PC-3 (cell line): ENCODE results near the gene CDH13. TPM values are rescaled to one million over a fixed set of nuclear protein-coding genes. Genes with fewer than 3 reads are reported as not detected.

Source experiments
- ATAC-seq: fragments of 200-7000 bp; cut with Tn5 transposase; 2 replicates; pipeline ENCODE4 v1.9.1; 2020; ENCODE audit warnings: mild to moderate bottlenecking, moderate library complexity
- BruUV-seq: library from RNA; stranded (reverse); fragments of 400-500 nt; replicated peaks from 2 replicates; lab custom pipeline; 2021; lab: Mats Ljungman, UMichigan
- CTCF ChIA-PET: fragments of 300-600 bp; sonication (Branson Sonifier 250); formaldehyde crosslinking; loops from one replicate; lab custom pipeline; 2022; ENCODE audit warnings: antibody characterized with exemption; lab: Charles Lee
- POLR2A ChIA-PET: fragments of 300-600 bp; sonication (Branson Sonifier 250); formaldehyde crosslinking; loops from one replicate; lab custom pipeline; 2022; ENCODE audit warnings: antibody characterized with exemption; ENCODE audit not compliant: unreplicated experiment; lab: Charles Lee
- DNase-seq: peaks from one replicate; pipeline ENCODE4 v3.0.0-alpha.2; 2015
- H2AFZ ChIP-seq: fragments of 300-600 bp; sonication (generic); 2 replicates; pipeline ENCODE4 v1.6.0; 2016; ENCODE audit warnings: antibody characterized with exemption, low read length
- H3F3A ChIP-seq: fragments of 300-600 bp; sonication (generic); one replicate; pipeline ENCODE4 v1.6.0; 2017; ENCODE audit warnings: antibody characterized with exemption, low read length, control low read depth, mild to moderate bottlenecking; ENCODE audit not compliant: unreplicated experiment
- H3K27ac ChIP-seq: fragments of 300-600 bp; sonication (generic); 2 replicates; pipeline ENCODE4 v1.5.1; 2016; ENCODE audit warnings: mild to moderate bottlenecking, low read length
- H3K27me3 ChIP-seq: fragments of 300-600 bp; sonication (generic); 2 replicates; pipeline ENCODE4 v1.6.1; 2016; ENCODE audit warnings: low read length, mixed read lengths
- H3K36me3 ChIP-seq: fragments of 300-600 bp; sonication (generic); 2 replicates; pipeline ENCODE4 v1.6.1; 2016; ENCODE audit warnings: low read depth, mixed run types, low read length, mixed read lengths
- H3K4me1 ChIP-seq: fragments of 300-600 bp; sonication (generic); 2 replicates; pipeline ENCODE4 v1.5.1; 2016; ENCODE audit warnings: low read length; ENCODE audit not compliant: insufficient read depth
- H3K4me2 ChIP-seq: fragments of 300-600 bp; sonication (generic); 2 replicates; pipeline ENCODE4 v1.6.0; 2016; ENCODE audit warnings: low read length
- H3K4me3 ChIP-seq: fragments of 300-600 bp; sonication (generic); 2 replicates; pipeline ENCODE4 v1.5.1; 2016; ENCODE audit warnings: mild to moderate bottlenecking, low read length, mixed read lengths
- H3K79me2 ChIP-seq: fragments of 300-600 bp; sonication (generic); 2 replicates; pipeline ENCODE4 v1.6.1; 2017; ENCODE audit warnings: low read length, mixed read lengths
- H3K9ac ChIP-seq: fragments of 300-600 bp; sonication (generic); 2 replicates; pipeline ENCODE4 v1.6.0; 2016; ENCODE audit warnings: mild to moderate bottlenecking, low read length
- H3K9me2 ChIP-seq: fragments of 300-600 bp; sonication (generic); replicated peaks from 2 replicates; pipeline ENCODE4 v1.6.1; 2016; ENCODE audit warnings: mixed run types, low read length, mixed read lengths
- H3K9me3 ChIP-seq: fragments of 300-600 bp; sonication (generic); 2 replicates; pipeline ENCODE4 v1.6.1; 2016; ENCODE audit warnings: low read length, mixed read lengths
- H4K20me1 ChIP-seq: fragments of 300-600 bp; sonication (generic); 2 replicates; pipeline ENCODE4 v1.6.1; 2016; ENCODE audit warnings: low read length, mixed read lengths
- EZH2 ChIP-seq: fragments of 300-600 bp; sonication (generic); IDR thresholded peaks from one replicate; pipeline ENCODE4 v1.6.1; 2017; ENCODE audit warnings: antibody characterized with exemption, mild to moderate bottlenecking, low read length; ENCODE audit not compliant: unreplicated experiment
- EZH2phosphoT487 ChIP-seq: fragments of 300-600 bp; sonication (generic); IDR thresholded peaks from 2 replicates; pipeline ENCODE4 v1.6.1; 2018; ENCODE audit warnings: mild to moderate bottlenecking, antibody characterized with exemption, low read length, borderline replicate concordance
- intact Hi-C: fragments of 100-400 bp; cut with micrococcal nuclease; formaldehyde crosslinking; loops from 2 replicates; pipeline ENCODE4 v1.9.0; 2023
- total RNA-seq: library from RNA; depleted of rRNA; stranded (reverse); fragments of >200 nt; gene quantifications from 2 replicates; pipeline ENCODE4 v1.2.3, GENCODE V29; 2014
- TF ChIP-seq, protein P1 (sequence below): fragments of 300-600 bp; sonication (generic); conservative IDR thresholded peaks from 2 replicates; pipeline ENCODE4 v1.5.1; 2017; ENCODE audit warnings: antibody characterized with exemption, low read depth, mild to moderate bottlenecking, low read length

The CDH13 gene
- total RNA-seq, 1 experiment from 2014 or later, result 0.36 TPM

DNA sequence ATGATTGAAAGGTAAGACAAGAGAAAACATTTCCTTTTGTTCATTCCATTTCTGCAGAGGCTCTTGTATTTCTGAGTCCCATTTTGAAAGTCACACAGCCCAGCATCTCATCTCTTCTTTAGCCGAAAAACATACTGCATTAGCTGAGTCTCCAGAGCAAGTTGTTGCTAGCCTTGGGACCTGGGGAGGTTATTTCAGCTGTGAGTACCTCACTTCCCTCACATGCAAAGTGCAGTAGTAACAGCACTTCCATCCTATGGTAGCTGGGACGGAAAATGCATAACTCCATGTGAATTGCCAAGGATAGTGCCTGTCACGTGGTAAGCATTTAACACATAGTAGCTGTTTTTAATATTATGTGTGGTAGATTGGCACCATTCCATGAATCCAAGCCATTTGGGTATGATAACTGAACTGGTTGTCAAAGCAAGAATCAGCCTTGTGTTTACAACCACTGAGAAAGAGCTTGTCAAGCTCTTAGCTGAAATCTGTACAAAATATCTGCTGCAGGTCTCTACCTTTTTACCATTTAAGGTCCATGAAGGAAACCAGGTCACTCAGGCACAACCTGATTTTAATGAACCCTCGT, 345.7 kb downstream of the CDH13 start:
- no peaks in the 10 kb centered on the region for H3K4me1 ChIP-seq
- no TSS peak for BruUV-seq
- H3K36me3 ChIP-seq, result no peaks in the 10 kb centered on the region
- DNase-seq (no peak), ATAC-seq (no peak)
- POLR2A ChIA-PET, result no interaction called here
- H4K20me1 ChIP-seq, result no peaks in the 10 kb centered on the region
- H3K27ac ChIP-seq, result no peak overlapping the region
- H3K4me3 ChIP-seq, result no peak overlapping the region
- no peaks in the 10 kb centered on the region for H3K9me2 ChIP-seq
- no peaks in the 10 kb centered on the region for H3K9me3 ChIP-seq
- H3F3A ChIP-seq, result no peaks in the 10 kb centered on the region
- CTCF ChIA-PET, result no interaction called here
- intact Hi-C loops, result no loop called here
- H3K79me2 ChIP-seq, result no peaks in the 10 kb centered on the region
- H3K4me2 ChIP-seq, result no peak overlapping the region
- H2AFZ ChIP-seq, result no peak overlapping the region
- no peak overlapping the region for H3K9ac ChIP-seq
- no peaks in the 10 kb centered on the region for H3K27me3 ChIP-seq
- TF ChIP-seq EZH2phosphoT487 (no peak), EZH2 (no peak)
- TF ChIP-seq, protein P1, sequence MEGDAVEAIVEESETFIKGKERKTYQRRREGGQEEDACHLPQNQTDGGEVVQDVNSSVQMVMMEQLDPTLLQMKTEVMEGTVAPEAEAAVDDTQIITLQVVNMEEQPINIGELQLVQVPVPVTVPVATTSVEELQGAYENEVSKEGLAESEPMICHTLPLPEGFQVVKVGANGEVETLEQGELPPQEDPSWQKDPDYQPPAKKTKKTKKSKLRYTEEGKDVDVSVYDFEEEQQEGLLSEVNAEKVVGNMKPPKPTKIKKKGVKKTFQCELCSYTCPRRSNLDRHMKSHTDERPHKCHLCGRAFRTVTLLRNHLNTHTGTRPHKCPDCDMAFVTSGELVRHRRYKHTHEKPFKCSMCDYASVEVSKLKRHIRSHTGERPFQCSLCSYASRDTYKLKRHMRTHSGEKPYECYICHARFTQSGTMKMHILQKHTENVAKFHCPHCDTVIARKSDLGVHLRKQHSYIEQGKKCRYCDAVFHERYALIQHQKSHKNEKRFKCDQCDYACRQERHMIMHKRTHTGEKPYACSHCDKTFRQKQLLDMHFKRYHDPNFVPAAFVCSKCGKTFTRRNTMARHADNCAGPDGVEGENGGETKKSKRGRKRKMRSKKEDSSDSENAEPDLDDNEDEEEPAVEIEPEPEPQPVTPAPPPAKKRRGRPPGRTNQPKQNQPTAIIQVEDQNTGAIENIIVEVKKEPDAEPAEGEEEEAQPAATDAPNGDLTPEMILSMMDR, result no peak

GRCh38 chr16:82979406-82980111, 352.8 kb downstream of the CDH13 start:
- Histone ChIP-seq H3K27me3 (no peaks in the 10 kb centered on the region), H2AFZ (no peak overlapping the region), H3K4me2 (no peak overlapping the region), H4K20me1 (no peaks in the 10 kb centered on the region), H3K4me3 (no peak overlapping the region), H3K4me1 (no peaks in the 10 kb centered on the region), H3K9ac (no peak overlapping the region), H3K79me2 (no peaks in the 10 kb centered on the region), H3K36me3 (no peaks in the 10 kb centered on the region), H3K9me3 (no peaks in the 10 kb centered on the region), H3K9me2 (no peaks in the 10 kb centered on the region), H3F3A (no peaks in the 10 kb centered on the region), H3K27ac (no peak overlapping the region)
- ChIA-PET POLR2A (no interaction called here), CTCF (no interaction called here)
- DNase-seq (no peak), ATAC-seq (no peak)
- intact Hi-C loops, result no loop called here
- BruUV-seq, result no TSS peak
- TF ChIP-seq, protein P1, result no peak
- no peak for TF ChIP-seq EZH2
- no peak for TF ChIP-seq EZH2phosphoT487

- Histone ChIP-seq H3K4me3 (no peak overlapping the region), H3K4me2 (no peak overlapping the region), H3K27me3 (no peaks in the 10 kb centered on the region), H3K9ac (no peak overlapping the region), H3K79me2 (no peaks in the 10 kb centered on the region), H3K36me3 (no peaks in the 10 kb centered on the region), H3F3A (no peaks in the 10 kb centered on the region), H3K27ac (no peak overlapping the region), H3K9me3 (no peaks in the 10 kb centered on the region), H2AFZ (no peak overlapping the region), H4K20me1 (no peaks in the 10 kb centered on the region), H3K4me1 (no peaks in the 10 kb centered on the region), H3K9me2 (no peaks in the 10 kb centered on the region)
- ChIA-PET POLR2A (no interaction called here), CTCF (no interaction called here)
- no TSS peak for BruUV-seq
- TF ChIP-seq, protein P1, result no peak
- TF ChIP-seq EZH2 (no peak), EZH2phosphoT487 (no peak)
- intact Hi-C loops, result no loop called here
- DNase-seq, result no peak
- no peak for ATAC-seq
Measured at GRCh38 chr16:82980810-82981209, 354.0 kb downstream of the CDH13 start.
